H1 (cell line): ENCODE results near the gene NFASC. TPM values are rescaled to one million over a fixed set of nuclear protein-coding genes. Genes with fewer than 3 reads are reported as not detected.
A peak's percentile ranks its signal among the peaks of the same experiment; 100 is the strongest.

Experiments
- CTCF ChIA-PET: fragments of 300-600 bp; sonication (Branson Sonifier 250); formaldehyde crosslinking; loops from one replicate; lab custom pipeline; 2021; ENCODE audit not compliant: partially characterized antibody; lab: Charles Lee
- POLR2A ChIA-PET: fragments of 300-600 bp; sonication (Branson Sonifier 250); formaldehyde crosslinking; loops from one replicate; lab custom pipeline; 2021; ENCODE audit warnings: inconsistent platforms; ENCODE audit not compliant: partially characterized antibody; lab: Charles Lee
- DNase-seq, 2 experiments: peaks; one replicate each; pipeline versions ENCODE4 v3.0.0 to v3.0.0-alpha.2; 2010 to 2022; ENCODE audit warnings: low spot score in 2 of 2, low read depth in 1 of 2, mixed read lengths in 1 of 2
- FAIRE-seq: peaks from 2 replicates; lab custom pipeline; 2011; peaks lifted over from hg19 to GRCh38; lab: Jason Lieb, UNC
- H2AFZ ChIP-seq: 2 replicates; pipeline ENCODE4 v1.8.1; 2012; ENCODE audit warnings: low read length, inconsistent platforms
- H2AK5ac ChIP-seq: 2 replicates; pipeline ENCODE4 v1.6.1; 2013; ENCODE audit warnings: low read depth, low read length
- H2BK120ac ChIP-seq: replicated peaks from 2 replicates; pipeline ENCODE3; 2013; ENCODE audit warnings: low read depth, low read length, inconsistent platforms
- H2BK12ac ChIP-seq: 2 replicates; pipeline ENCODE4 v1.6.1; 2013; ENCODE audit warnings: low read depth, low read length
- H2BK15ac ChIP-seq: 2 replicates; pipeline ENCODE4 v1.6.1; 2013; ENCODE audit warnings: low read length
- H2BK20ac ChIP-seq: 2 replicates; pipeline ENCODE4 v1.6.1; 2013; ENCODE audit warnings: low read length
- H2BK5ac ChIP-seq: 2 replicates; pipeline ENCODE4 v1.6.1; 2013; ENCODE audit warnings: low read depth, low read length
- H3K14ac ChIP-seq: 2 replicates; pipeline ENCODE4 v1.6.1; 2013; ENCODE audit warnings: inconsistent platforms; ENCODE audit not compliant: insufficient read length
- H3K18ac ChIP-seq: 2 replicates; pipeline ENCODE4 v1.6.1; 2013; ENCODE audit warnings: low read length; ENCODE audit errors: extremely low read depth
- H3K23ac ChIP-seq: 2 replicates; pipeline ENCODE4 v1.6.1; 2013; ENCODE audit warnings: inconsistent platforms; ENCODE audit not compliant: insufficient read length
- H3K23me2 ChIP-seq: 2 replicates; pipeline ENCODE4 v1.6.1; 2013; ENCODE audit warnings: low read depth, low read length
- H3K27ac ChIP-seq: 2 replicates; pipeline ENCODE4 v1.6.1; 2011; ENCODE audit warnings: low read depth, low read length, inconsistent platforms
- H3K27me3 ChIP-seq, 4 experiments: replicated peaks in 1 of 4; 1 replicate in 1 of 4; 2 replicates in 3 of 4; pipeline versions ENCODE4 v1.6.1 to v1.8.1; 2011 to 2013; ENCODE audit warnings: low read length in 3 of 4, mild to moderate bottlenecking in 3 of 4, inconsistent platforms in 2 of 4, mixed read lengths in 2 of 4, moderate library complexity in 1 of 4; ENCODE audit not compliant: control insufficient read depth in 3 of 4, insufficient read depth in 3 of 4; ENCODE audit errors: extremely low read depth in 1 of 4
- H3K36me3 ChIP-seq, 4 experiments: 2 replicates each; pipeline versions ENCODE4 v1.6.1 to v1.8.1; 2011 to 2013; ENCODE audit warnings: mild to moderate bottlenecking in 4 of 4, low read length in 3 of 4, moderate library complexity in 2 of 4, control low read depth in 1 of 4, inconsistent platforms in 1 of 4; ENCODE audit not compliant: insufficient read depth in 4 of 4, control insufficient read depth in 2 of 4
- H3K4ac ChIP-seq: replicated peaks from 2 replicates; pipeline ENCODE3; 2013; ENCODE audit warnings: low read length, low read depth, mixed read lengths, inconsistent platforms; ENCODE audit not compliant: insufficient read length
- H3K4me1 ChIP-seq, 4 experiments: replicated peaks in 1 of 4; 1 replicate in 1 of 4; 2 replicates in 3 of 4; pipeline versions ENCODE4 v1.6.1 to v1.8.1; 2011 to 2013; ENCODE audit warnings: low read length in 3 of 4, inconsistent platforms in 2 of 4, mixed read lengths in 1 of 4; ENCODE audit not compliant: insufficient read depth in 4 of 4, control insufficient read depth in 3 of 4
- H3K4me2 ChIP-seq, 2 experiments: 2 replicates each; pipeline versions ENCODE4 v1.6.1 to v1.8.1; 2011 to 2013; ENCODE audit warnings: low read depth in 2 of 2, low read length in 2 of 2, control low read depth in 1 of 2, inconsistent platforms in 1 of 2, mild to moderate bottlenecking in 1 of 2; ENCODE audit not compliant: insufficient read depth in 1 of 2
- H3K4me3 ChIP-seq, 4 experiments: fragments of 200-600, 300-600 bp in 1 of 4; sonication (generic), shearing (Covaris generic), sonication (Bioruptor Twin) in 1 of 4; 2 replicates each; pipeline versions ENCODE4 v1.5.1 to v1.8.1; 2011 to 2016; ENCODE audit warnings: low read length in 4 of 4, low read depth in 3 of 4, control low read depth in 2 of 4, inconsistent platforms in 2 of 4, mild to moderate bottlenecking in 2 of 4, mixed read lengths in 1 of 4, moderate library complexity in 1 of 4; ENCODE audit not compliant: insufficient read depth in 2 of 4; ENCODE audit errors: extremely low read depth in 1 of 4
- H3K56ac ChIP-seq: replicated peaks from 2 replicates; pipeline ENCODE3; 2013; ENCODE audit warnings: low read depth, mild to moderate bottlenecking, mixed read lengths, low read length, inconsistent platforms; ENCODE audit not compliant: insufficient read length
- H3K79me1 ChIP-seq: 2 replicates; pipeline ENCODE4 v1.6.1; 2013; ENCODE audit warnings: low read depth, low read length, control low read depth
- H3K79me2 ChIP-seq, 2 experiments: 2 replicates each; pipeline versions ENCODE4 v1.6.1 to v1.8.1; 2012 to 2013; ENCODE audit warnings: low read length in 2 of 2, mild to moderate bottlenecking in 2 of 2, inconsistent platforms in 1 of 2; ENCODE audit not compliant: insufficient read depth in 2 of 2, control insufficient read depth in 1 of 2
- H3K9ac ChIP-seq, 4 experiments: replicated peaks in 1 of 4; 1 replicate in 1 of 4; 2 replicates in 3 of 4; pipeline versions ENCODE4 v1.6.1 to v1.8.1; 2011 to 2013; ENCODE audit warnings: low read depth in 3 of 4, low read length in 3 of 4, control low read depth in 2 of 4, mild to moderate bottlenecking in 2 of 4, moderate library complexity in 2 of 4, inconsistent platforms in 1 of 4; ENCODE audit errors: extremely low read depth in 1 of 4
- H3K9me3 ChIP-seq, 2 experiments: 2 replicates each; pipeline versions ENCODE4 v1.6.1 to v1.8.1; 2012 to 2013; ENCODE audit warnings: mild to moderate bottlenecking in 2 of 2, moderate library complexity in 2 of 2, control low read depth in 1 of 2, inconsistent platforms in 1 of 2, low read depth in 1 of 2, low read length in 1 of 2, mixed read lengths in 1 of 2; ENCODE audit not compliant: insufficient read depth in 2 of 2
- H4K20me1 ChIP-seq, 2 experiments: replicated peaks in 1 of 2; 2 replicates each; pipeline versions ENCODE3 to v1.8.1; 2011 to 2013; ENCODE audit warnings: inconsistent platforms in 2 of 2, low read length in 2 of 2, mild to moderate bottlenecking in 1 of 2; ENCODE audit not compliant: insufficient read depth in 2 of 2, control insufficient read depth in 1 of 2
- H4K5ac ChIP-seq: 2 replicates; pipeline ENCODE4 v1.6.1; 2013; ENCODE audit warnings: low read length, low read depth, mixed read lengths, inconsistent platforms; ENCODE audit not compliant: insufficient read length
- H4K8ac ChIP-seq: 2 replicates; pipeline ENCODE4 v1.8.0; 2013; ENCODE audit warnings: mild to moderate bottlenecking, moderate library complexity, low read length, inconsistent platforms; ENCODE audit not compliant: insufficient read depth; ENCODE audit errors: extremely low read depth
- H4K91ac ChIP-seq: replicated peaks from 2 replicates; pipeline ENCODE3; 2013; ENCODE audit warnings: low read length, mixed read lengths, inconsistent platforms; ENCODE audit not compliant: insufficient read length
- ASH2L ChIP-seq: fragments of 200-600, 300-600 bp; sonication (generic); IDR thresholded peaks from one replicate; pipeline ENCODE4 v1.7.1; 2017; ENCODE audit warnings: low read length
- EP300 ChIP-seq, 2 experiments: IDR thresholded peaks; 1 replicate in 1 of 2; 2 replicates in 1 of 2; pipeline ENCODE4 v1.6.1; 2011 to 2012; ENCODE audit warnings: low read depth in 2 of 2, low read length in 2 of 2, mild to moderate bottlenecking in 2 of 2, borderline replicate concordance in 1 of 2, inconsistent platforms in 1 of 2, moderate library complexity in 1 of 2
- HDAC2 ChIP-seq, 2 experiments: fragments of 300-600 bp in 1 of 2; sonication (generic) in 1 of 2; IDR thresholded peaks; 2 replicates each; pipeline ENCODE4 v1.6.1; 2011 to 2012; ENCODE audit warnings: low read depth in 2 of 2, low read length in 2 of 2, mild to moderate bottlenecking in 2 of 2, moderate library complexity in 2 of 2, borderline replicate concordance in 1 of 2, inconsistent platforms in 1 of 2
- KDM1A ChIP-seq: fragments of 200-600, 300-600 bp; sonication (generic); IDR thresholded peaks from 2 replicates; pipeline ENCODE4 v1.7.1; 2016; ENCODE audit warnings: mild to moderate bottlenecking, low read length, borderline replicate concordance
- MAFK ChIP-seq: IDR thresholded peaks from 2 replicates; pipeline ENCODE4 v1.6.1; 2012; ENCODE audit warnings: low read depth, mild to moderate bottlenecking, improper control_type of control experiment, low read length
- MAX ChIP-seq: IDR thresholded peaks from 2 replicates; pipeline ENCODE4 v1.6.1; 2012; ENCODE audit warnings: inconsistent platforms
- NANOG ChIP-seq: IDR thresholded peaks from 2 replicates; pipeline ENCODE4 v1.6.1; 2011; ENCODE audit warnings: low read length, low read depth, mild to moderate bottlenecking, inconsistent platforms; ENCODE audit not compliant: insufficient read depth, poor library complexity, severe bottlenecking
- RAD21 ChIP-seq, 2 experiments: IDR thresholded peaks in 1 of 2; conservative IDR thresholded peaks in 1 of 2; 2 replicates each; pipeline ENCODE4 v1.6.1; 2011; ENCODE audit warnings: low read depth in 2 of 2, low read length in 2 of 2, improper control_type of control experiment in 1 of 2, inconsistent platforms in 1 of 2, mild to moderate bottlenecking in 1 of 2, moderate library complexity in 1 of 2
- SAP30 ChIP-seq: fragments of 300-600 bp; sonication (generic); IDR thresholded peaks from 2 replicates; pipeline ENCODE4 v1.7.1; 2012; ENCODE audit warnings: low read length, moderate library complexity, mild to moderate bottlenecking, inconsistent platforms; ENCODE audit not compliant: insufficient read depth, insufficient replicate concordance
- SIRT6 ChIP-seq: IDR thresholded peaks from one replicate; pipeline ENCODE4 v1.7.1; 2012; ENCODE audit warnings: low read length, inconsistent platforms
- TBP ChIP-seq: IDR thresholded peaks from 2 replicates; pipeline ENCODE4 v1.6.1; 2011; ENCODE audit warnings: low read depth, low read length, improper control_type of control experiment
- TCF12 ChIP-seq: IDR thresholded peaks from 2 replicates; pipeline ENCODE4 v1.6.1; 2011; ENCODE audit warnings: low read depth, mild to moderate bottlenecking, low read length
- YY1 ChIP-seq: IDR thresholded peaks from 2 replicates; pipeline ENCODE4 v1.6.1; 2011; ENCODE audit warnings: low read depth, mild to moderate bottlenecking, low read length
- WGBS, 2 experiments: shearing (Covaris generic) in 1 of 2; methylation state at CpG; one replicate each; pipeline versions ENCODE4 v1.1.6 to v1.1.7; 2013 to 2015; ENCODE audit warnings: low lambda C conversion rate in 2 of 2, mixed read lengths in 2 of 2, inconsistent platforms in 1 of 2, low coverage in 1 of 2, missing lambda C conversion rate in 1 of 2; ENCODE audit not compliant: insufficient replicate concordance in 2 of 2, insufficient coverage in 1 of 2, insufficient read length in 1 of 2; ENCODE audit errors: extremely low coverage in 1 of 2, missing lambda C conversion rate in 1 of 2; 5-methylcytosine and 5-hydroxymethylcytosine counted together
- polyA plus RNA-seq, 7 experiments: library from polyadenylated mRNA; depleted of rRNA in 3 of 7; stranded (reverse) in 5 of 7; unstranded in 2 of 7; fragments of >200 nt in 5 of 7; fragments of 200-250 nt in 2 of 7; gene quantifications; 1 replicate in 5 of 7; 2 replicates in 1 of 7; 4 replicates in 1 of 7; pipeline versions ENCODE4 v1.2.1 to v1.2.3, GENCODE V29; 2011 to 2013; ENCODE audit warnings: missing spikeins in 2 of 7, mixed read lengths in 2 of 7
- total RNA-seq: library from RNA; stranded (reverse); fragmentation: NEBNext Ultra II Directional; extraction: Animal tissue kit (Norgen Biotek cat#: 25700); gene quantifications from 2 replicates; pipeline ENCODE4 v1.2.1, GENCODE V29; 2021

NFASC gene
- total and polyA plus RNA-seq, 2 of the 8 experiments (the other 6 are each of a cell fraction or from before 2014, with no cell fraction given), result 5.0 to 15.2 TPM

GRCh38 chr1:204879351-204879750, 8.7 kb downstream of the NFASC start:
- ChIA-PET POLR2A (no interaction called here), CTCF (interaction anchor here (0.6 to 1.5 kb wide), 5 partner anchors 11 to 262 kb away, joined by 3 to 7 read pairs (median 3); no protein-coding TSS in a partner anchor)
- Histone ChIP-seq H3K23me2 (no peaks in the 10 kb centered on the region), H3K14ac (no peak overlapping the region), H3K9ac (no peak overlapping the region), H4K91ac (no peak overlapping the region), H3K4ac (no peak overlapping the region), H2AK5ac (0 out of 2 replicates have a peak overlapping the region, but pooled peaks have one; percentile 82), H4K5ac (no peak overlapping the region), H3K23ac (no peak overlapping the region), H3K9me3 (no peaks in the 10 kb centered on the region), H2BK15ac (0 out of 2 replicates have a peak overlapping the region, but pooled peaks have one; percentile 29), H4K8ac (no peak overlapping the region), H2BK12ac (no peak overlapping the region), H3K27me3 (no peaks in the 10 kb centered on the region), H2BK20ac (no peak overlapping the region), H4K20me1 (no peaks in the 10 kb centered on the region), H3K4me3 (no peak overlapping the region), H2BK120ac (no peak overlapping the region), H3K79me2 (no peaks in the 10 kb centered on the region), H3K79me1 (no peaks in the 10 kb centered on the region), H2BK5ac (no peak overlapping the region), H3K4me2 (no peak overlapping the region), H3K27ac (no peak overlapping the region), H3K36me3 (no peaks in the 10 kb centered on the region), H3K18ac (no peak overlapping the region), H2AFZ (no peak overlapping the region), H3K4me1 (peaks cover 0 to 9% (median 4%) of the 10 kb centered on the region in 4 experiments; a peak in 4 of 7 replicates), H3K56ac (no peak overlapping the region)
- no peak for DNase-seq
- no peak for FAIRE-seq
- WGBS, 2 experiments, result 87% methylated on average over 3 of the region's 3 CpGs; no CpG with 5 or more reads in 1 of the 2 experiments
- TF ChIP-seq TCF12, result no peak
- TF ChIP-seq ASH2L, result no peak
- no peak for TF ChIP-seq MAFK
- no peak for TF ChIP-seq TBP
- TF ChIP-seq SAP30, result no peak
- TF ChIP-seq EP300 (IDR thresholded peaks at IDR 0.05; ENCODE audit: borderline replicate concordance in 1 of 2, low read depth in 2 of 2, low read length in 2 of 2), result no peak
- TF ChIP-seq MAX, result no peak
- TF ChIP-seq YY1, result no peak
- TF ChIP-seq HDAC2 (IDR thresholded peaks at IDR 0.05; ENCODE audit: borderline replicate concordance in 1 of 2, low read depth in 2 of 2, low read length in 2 of 2), result no peak
- TF ChIP-seq RAD21 (IDR thresholded peaks at IDR 0.05 in 1 of 2, conservative IDR thresholded peaks at IDR 0.05 in 1 of 2; ENCODE audit: low read depth in 2 of 2, low read length in 2 of 2), result no peak
- TF ChIP-seq KDM1A, result no peak
- no peak for TF ChIP-seq NANOG
- TF ChIP-seq SIRT6, result no peak
